ENCODE results near the gene VPS72.

VPS72 gene

GRCh38 chr1:151184211-151184610 is 5.8 kb downstream of the VPS72 start:
- DNase-seq (ENCODE audit: low spot score), result no peak

- no peak for DNase-seq (ENCODE audit: low spot score)
Observed at GRCh38 chr1:151176514-151177045, 13.4 kb downstream of the VPS72 start.

GRCh38 chr1:151175863-151176262 is 14.1 kb downstream of the VPS72 start, which contains the start of gene TMOD4:
TSS of gene TMOD4 (minus strand) at chr1:151175981. CDS start at chr1:151174875, 1,106 bp downstream.
- DNase-seq (ENCODE audit: low spot score), result no peak

- DNase-seq (ENCODE audit: low spot score), result no peak
Observed at GRCh38 chr1:151175041-151175741, 14.8 kb downstream of the VPS72 start.

GRCh38 chr1:151171190-151171589 is 18.8 kb downstream of the VPS72 start:
- no peak for DNase-seq (ENCODE audit: low spot score)

GRCh38 chr1:151167116-151167515 is 22.9 kb downstream of the VPS72 start:
- no peak for DNase-seq (ENCODE audit: low spot score)

- no peak for DNase-seq (ENCODE audit: low spot score)
Observed at GRCh38 chr1:151166505-151166956, 23.5 kb downstream of the VPS72 start.

- DNase-seq (ENCODE audit: low spot score), result peak; percentile 98
Observed at GRCh38 chr1:151165738-151166504, 24.1 kb downstream of the VPS72 start, which contains the start of the genes LYSMD1 and SCNM1. TSS of gene LYSMD1 (minus strand) at chr1:151165902. CDS start at chr1:151165258, 644 bp downstream. TSS of gene SCNM1 (plus strand) at chr1:151166144. CDS start at chr1:151166153, 9 bp downstream.

GRCh38 chr1:151165281-151165737 is 24.7 kb downstream of the VPS72 start:
- no peak for DNase-seq (ENCODE audit: low spot score)

- no peak for DNase-seq (ENCODE audit: low spot score)
Observed at GRCh38 chr1:151164732-151165280, 25.2 kb downstream of the VPS72 start.

GRCh38 chr1:151159373-151159772 is 30.6 kb downstream of the VPS72 start:
- DNase-seq (ENCODE audit: low spot score), result no peak

- no peak for DNase-seq (ENCODE audit: low spot score)
Observed at GRCh38 chr1:151158751-151159251, 31.2 kb downstream of the VPS72 start.

GRCh38 chr1:151158326-151158725 is 31.7 kb downstream of the VPS72 start:
- no peak for DNase-seq (ENCODE audit: low spot score)

- DNase-seq (ENCODE audit: low spot score), result peak; percentile 57
Observed at GRCh38 chr1:151157067-151157531, 32.9 kb downstream of the VPS72 start.

GRCh38 chr1:151156515-151156819 is 33.5 kb downstream of the VPS72 start, which contains the start of gene TNFAIP8L2:
TSS of gene TNFAIP8L2 (plus strand) at chr1:151156649. CDS start at chr1:151158698, 2,049 bp downstream.
- peak; percentile 69 for DNase-seq (ENCODE audit: low spot score)

- no peak for DNase-seq (ENCODE audit: low spot score)
Observed at GRCh38 chr1:151147665-151148064, 42.3 kb downstream of the VPS72 start.

GRCh38 chr1:151147132-151147503 is 42.9 kb downstream of the VPS72 start:
- DNase-seq (ENCODE audit: low spot score), result no peak

- peak; percentile 85 for DNase-seq (ENCODE audit: low spot score)
Observed at GRCh38 chr1:151146412-151147131, 43.4 kb downstream of the VPS72 start, which contains the start of gene SEMA6C. TSS of gene SEMA6C (minus strand) at chr1:151146631. CDS start at chr1:151142621, 4,010 bp downstream.

GRCh38 chr1:151146072-151146411 is 44.0 kb downstream of the VPS72 start:
- DNase-seq (ENCODE audit: low spot score), result no peak

GRCh38 chr1:151145304-151146071 is 44.5 kb downstream of the VPS72 start:
- DNase-seq (ENCODE audit: low spot score), result no peak

All from CD4-positive, alpha-beta T cell treated with Interleukin-15 for 4 hours (primary cell).